HG02588 (cell line): ENCODE data around the gene CHODL.

Experiments used
- ATAC-seq: cut with Tn5 transposase; IDR thresholded peaks from one replicate; pipeline ENCODE4 v1.9.1; 2021; ENCODE audit warnings: mild to moderate bottlenecking, moderate library complexity; ENCODE audit not compliant: unreplicated experiment

Gene CHODL

DNA sequence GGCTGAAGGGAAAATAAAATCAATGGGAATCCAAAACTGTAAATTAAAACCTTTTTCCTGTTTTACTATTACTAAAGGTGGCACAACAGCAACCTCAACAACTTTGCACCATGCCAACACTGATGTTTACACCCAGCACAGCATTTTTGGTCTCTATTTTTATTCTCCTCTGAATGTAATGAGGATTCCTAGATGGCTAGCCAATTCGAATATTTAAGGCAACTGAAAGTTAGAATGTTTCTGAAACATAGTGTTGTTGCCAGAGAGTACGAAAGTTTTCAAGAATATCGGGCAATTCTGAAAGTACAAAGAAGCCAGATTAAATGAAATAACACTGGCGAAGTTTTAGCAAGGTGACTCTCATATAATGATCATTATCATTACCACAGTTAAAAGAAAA, 40.7 kb downstream of the CHODL start:
- no peak for ATAC-seq

- no peak for ATAC-seq
Observed at GRCh38 chr21:18289876-18290275, 45.2 kb downstream of the CHODL start.

- ATAC-seq = no peak
Observed at GRCh38 chr21:18294100-18294499, 49.5 kb downstream of the CHODL start.

DNA sequence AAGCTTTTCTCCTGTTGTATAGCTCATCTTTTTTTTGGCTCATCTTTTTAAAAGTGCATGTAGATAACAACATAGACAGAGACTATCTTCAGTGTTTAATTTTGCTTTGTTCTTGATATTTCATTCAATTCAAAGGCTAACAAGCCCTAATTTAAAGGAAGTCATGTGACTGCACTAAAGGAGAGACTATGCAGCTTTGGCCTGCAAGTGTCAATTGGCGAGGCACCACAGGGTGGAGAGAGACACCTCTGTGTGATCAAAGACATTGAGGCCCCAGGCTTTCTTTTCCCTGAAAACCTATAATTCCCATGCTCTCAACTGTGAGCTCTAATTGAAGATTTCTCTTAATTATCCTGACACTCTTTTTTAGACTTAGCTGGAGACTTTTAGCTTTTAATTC, 53.6 kb downstream of the CHODL start:
- no peak for ATAC-seq
